DOHH2 (cell line): ENCODE results near the gene DIS3L2.

Source experiments
- CTCF ChIP-seq: fragments of 200-600 bp; sonication (generic); IDR thresholded peaks from one replicate; pipeline ENCODE4 v1.5.1; 2014; ENCODE audit warnings: antibody characterized with exemption, mild to moderate bottlenecking, low read depth, low read length; ENCODE audit not compliant: poor library complexity, severe bottlenecking
- EZH2phosphoT487 ChIP-seq: fragments of 200-600 bp; sonication (generic); IDR thresholded peaks from 2 replicates; pipeline ENCODE4 v1.6.1; 2017; ENCODE audit warnings: borderline replicate concordance, mild to moderate bottlenecking, antibody characterized with exemption, low read length, moderate library complexity, mixed read lengths

- TF ChIP-seq CTCF (no peak), EZH2phosphoT487 (no peak)
These were observed 378.8 kb downstream of the DIS3L2 start for GRCh38 chr2:232340171-232340935.
